HG02885 (cell line): ENCODE measurements around the gene SLC30A1.
"Not testable (repeated sequence)": the region's sequence is repeated elsewhere in the genome, so short reads cannot be mapped to it uniquely, and the experiment has no call there.

ENCODE experiments used
- ATAC-seq: cut with Tn5 transposase; IDR thresholded peaks from one replicate; pipeline ENCODE4 v1.9.1; 2021; ENCODE audit warnings: mild to moderate bottlenecking; ENCODE audit not compliant: unreplicated experiment, poor library complexity

SLC30A1 gene

GRCh38 chr1:211551638-211552460 lies 27.1 kb downstream of the SLC30A1 start:
- no peak for ATAC-seq

- ATAC-seq, result no peak
These were observed 29.8 kb downstream of the SLC30A1 start for GRCh38 chr1:211549092-211549711.

- no peak for ATAC-seq
These were observed 30.5 kb downstream of the SLC30A1 start for GRCh38 chr1:211548321-211549091.

- no peak for ATAC-seq
These were observed 31.3 kb downstream of the SLC30A1 start for GRCh38 chr1:211547710-211548109.

GRCh38 chr1:211546543-211546942 lies 32.4 kb downstream of the SLC30A1 start:
- ATAC-seq, result no peak

GRCh38 chr1:211543025-211543424 lies 35.9 kb downstream of the SLC30A1 start:
- no peak for ATAC-seq

GRCh38 chr1:211541720-211542477 lies 37.1 kb downstream of the SLC30A1 start:
- no peak for ATAC-seq

- no peak for ATAC-seq
These were observed 37.7 kb downstream of the SLC30A1 start for GRCh38 chr1:211541278-211541677.

- ATAC-seq, result not testable (repeated sequence)
These were observed 38.1 kb downstream of the SLC30A1 start for GRCh38 chr1:211540824-211541223.

GRCh38 chr1:211538287-211538686 lies 40.7 kb downstream of the SLC30A1 start:
- ATAC-seq, result no peak

GRCh38 chr1:211537253-211537652 lies 41.7 kb downstream of the SLC30A1 start:
- no peak for ATAC-seq

- ATAC-seq, result no peak
These were observed 42.4 kb downstream of the SLC30A1 start for GRCh38 chr1:211536606-211537005.

- ATAC-seq, result no peak
These were observed 43.6 kb downstream of the SLC30A1 start for GRCh38 chr1:211535346-211535745.

GRCh38 chr1:211534545-211535291 lies 44.2 kb downstream of the SLC30A1 start:
- no peak for ATAC-seq

GRCh38 chr1:211532088-211532444 lies 46.9 kb downstream of the SLC30A1 start:
- no peak for ATAC-seq

GRCh38 chr1:211531194-211532087 lies 47.5 kb downstream of the SLC30A1 start:
- no peak for ATAC-seq

- ATAC-seq, result no peak
These were observed 48.9 kb downstream of the SLC30A1 start for GRCh38 chr1:211530102-211530501.

- no peak for ATAC-seq
These were observed 49.5 kb downstream of the SLC30A1 start for GRCh38 chr1:211529453-211529852.

GRCh38 chr1:211529011-211529410 lies 50.0 kb downstream of the SLC30A1 start:
- ATAC-seq, result no peak
